KMS-11 (cell line): ENCODE results near the gene SARS1.

ENCODE experiments used
- H2AFZ ChIP-seq: fragments of 200-600 bp; sonication (generic); 2 replicates; pipeline ENCODE4 v1.6.1; 2016; ENCODE audit warnings: antibody characterized with exemption, mixed run types, low read depth
- H3K27ac ChIP-seq: fragments of 200-600 bp; sonication (generic); 2 replicates; pipeline ENCODE4 v1.6.1; 2016; ENCODE audit warnings: mild to moderate bottlenecking, mixed run types
- H3K27me3 ChIP-seq: fragments of 200-600 bp; sonication (generic); 2 replicates; pipeline ENCODE4 v1.6.1; 2017; ENCODE audit warnings: mild to moderate bottlenecking, low read depth, mixed run types, moderate library complexity; ENCODE audit not compliant: insufficient read depth
- H3K36me3 ChIP-seq: fragments of 200-600 bp; sonication (generic); 2 replicates; pipeline ENCODE4 v1.6.1; 2017; ENCODE audit warnings: mild to moderate bottlenecking, mixed run types; ENCODE audit not compliant: insufficient read depth
- H3K4me1 ChIP-seq: fragments of 200-600 bp; sonication (generic); 2 replicates; pipeline ENCODE4 v1.6.1; 2016; ENCODE audit warnings: mild to moderate bottlenecking, low read depth, mixed run types; ENCODE audit not compliant: poor library complexity, severe bottlenecking
- H3K4me2 ChIP-seq: fragments of 200-600 bp; sonication (generic); 2 replicates; pipeline ENCODE4 v1.7.0; 2016; ENCODE audit warnings: mild to moderate bottlenecking, mixed run types
- H3K4me3 ChIP-seq: fragments of 200-600 bp; sonication (generic); IDR thresholded peaks from 2 replicates; pipeline ENCODE4 v1.6.1; 2017; ENCODE audit warnings: low read depth, low read length, mixed read lengths; ENCODE audit not compliant: insufficient read depth
- H3K79me2 ChIP-seq: fragments of 200-600 bp; sonication (generic); 2 replicates; pipeline ENCODE4 v1.6.1; 2016; ENCODE audit warnings: low read depth, mixed run types; ENCODE audit not compliant: insufficient read depth
- H3K9ac ChIP-seq: fragments of 200-600 bp; sonication (generic); 2 replicates; pipeline ENCODE4 v1.6.1; 2016; ENCODE audit warnings: mild to moderate bottlenecking, mixed run types
- H4K20me1 ChIP-seq: fragments of 200-600 bp; sonication (generic); 2 replicates; pipeline ENCODE4 v1.6.1; 2016; ENCODE audit warnings: mild to moderate bottlenecking, mixed run types; ENCODE audit not compliant: insufficient read depth
- TF ChIP-seq, protein P1 (sequence below): fragments of 200-600 bp; sonication (generic); conservative IDR thresholded peaks from 2 replicates; pipeline ENCODE4 v1.6.1; 2017; ENCODE audit warnings: low read depth, mild to moderate bottlenecking, antibody characterized with exemption, low read length, moderate library complexity, mixed read lengths

The SARS1 gene

DNA sequence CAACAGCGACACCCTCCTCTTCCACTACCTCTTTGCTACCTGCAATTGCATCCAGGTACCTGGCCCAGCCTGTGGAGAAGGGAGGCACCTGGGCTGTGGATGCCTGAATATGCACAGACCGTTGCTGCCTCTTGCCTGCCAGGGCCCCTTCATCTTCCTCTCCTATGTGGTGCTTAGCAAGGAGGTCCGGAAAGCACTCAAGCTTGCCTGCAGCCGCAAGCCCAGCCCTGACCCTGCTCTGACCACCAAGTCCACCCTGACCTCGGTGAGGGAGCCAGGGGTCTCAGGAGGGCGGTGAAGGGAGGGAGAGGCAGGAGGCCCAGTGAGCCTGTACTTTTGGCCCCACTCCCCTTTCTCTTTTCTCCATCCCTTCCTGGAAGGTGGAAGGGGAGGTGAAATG is 57.7 kb downstream of the SARS1 start:
- Histone ChIP-seq H3K36me3 (no peaks in the 10 kb centered on the region), H3K4me1 (peaks cover 2% of the 10 kb centered on the region)

DNA sequence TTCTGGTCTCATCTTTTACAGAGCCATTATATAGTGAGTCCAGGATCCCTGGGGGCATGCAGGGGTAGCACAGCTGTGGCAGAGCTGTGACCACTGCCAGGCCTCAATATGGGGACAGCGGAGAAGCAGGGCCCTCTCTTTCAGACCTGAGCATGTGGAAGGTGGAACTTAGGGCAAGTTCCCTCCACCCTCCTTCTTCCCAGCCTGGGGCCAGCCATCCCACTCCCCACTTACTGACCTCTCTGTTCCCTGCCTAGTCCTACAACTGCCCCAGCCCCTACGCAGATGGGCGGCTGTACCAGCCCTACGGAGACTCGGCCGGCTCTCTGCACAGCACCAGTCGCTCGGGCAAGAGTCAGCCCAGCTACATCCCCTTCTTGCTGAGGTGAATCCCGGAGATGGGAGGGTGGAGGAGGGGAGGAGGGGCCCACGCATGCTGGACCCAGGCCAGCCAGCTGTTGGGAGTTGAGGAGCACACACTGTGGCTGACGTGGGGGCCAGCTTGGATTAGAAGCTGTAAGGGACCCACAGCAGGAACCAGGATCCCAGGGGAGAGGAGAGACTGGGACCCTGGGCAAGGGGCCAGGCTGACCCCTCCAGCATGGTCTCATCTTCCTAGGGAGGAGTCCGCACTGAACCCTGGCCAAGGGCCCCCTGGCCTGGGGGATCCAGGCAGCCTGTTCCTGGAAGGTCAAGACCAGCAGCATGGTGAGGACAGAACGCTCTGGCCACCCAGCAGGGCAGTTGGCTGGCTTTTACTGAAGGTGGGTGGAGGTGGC is 58.5 kb downstream of the SARS1 start:
- TF ChIP-seq, protein P1, sequence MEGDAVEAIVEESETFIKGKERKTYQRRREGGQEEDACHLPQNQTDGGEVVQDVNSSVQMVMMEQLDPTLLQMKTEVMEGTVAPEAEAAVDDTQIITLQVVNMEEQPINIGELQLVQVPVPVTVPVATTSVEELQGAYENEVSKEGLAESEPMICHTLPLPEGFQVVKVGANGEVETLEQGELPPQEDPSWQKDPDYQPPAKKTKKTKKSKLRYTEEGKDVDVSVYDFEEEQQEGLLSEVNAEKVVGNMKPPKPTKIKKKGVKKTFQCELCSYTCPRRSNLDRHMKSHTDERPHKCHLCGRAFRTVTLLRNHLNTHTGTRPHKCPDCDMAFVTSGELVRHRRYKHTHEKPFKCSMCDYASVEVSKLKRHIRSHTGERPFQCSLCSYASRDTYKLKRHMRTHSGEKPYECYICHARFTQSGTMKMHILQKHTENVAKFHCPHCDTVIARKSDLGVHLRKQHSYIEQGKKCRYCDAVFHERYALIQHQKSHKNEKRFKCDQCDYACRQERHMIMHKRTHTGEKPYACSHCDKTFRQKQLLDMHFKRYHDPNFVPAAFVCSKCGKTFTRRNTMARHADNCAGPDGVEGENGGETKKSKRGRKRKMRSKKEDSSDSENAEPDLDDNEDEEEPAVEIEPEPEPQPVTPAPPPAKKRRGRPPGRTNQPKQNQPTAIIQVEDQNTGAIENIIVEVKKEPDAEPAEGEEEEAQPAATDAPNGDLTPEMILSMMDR: no peak
- Histone ChIP-seq H2AFZ (no peak overlapping the region), H3K79me2 (no peaks in the 10 kb centered on the region), H3K4me2 (no peak overlapping the region), H3K27me3 (no peaks in the 10 kb centered on the region), H3K4me3 (no peak overlapping the region), H3K27ac (no peak overlapping the region), H3K9ac (no peak overlapping the region), H3K4me1 (peaks cover 10% of the 10 kb centered on the region), H4K20me1 (no peaks in the 10 kb centered on the region), H3K36me3 (no peaks in the 10 kb centered on the region)

More for the DNA sequence above, 57.7 kb downstream of the SARS1 start:
- no peaks in the 10 kb centered on the region for H3K27me3 ChIP-seq
- H3K27ac ChIP-seq: no peak overlapping the region
- no peak overlapping the region for H3K9ac ChIP-seq
- TF ChIP-seq, protein P1: no peak
- no peak overlapping the region for H2AFZ ChIP-seq
- no peaks in the 10 kb centered on the region for H4K20me1 ChIP-seq
- no peak overlapping the region for H3K4me2 ChIP-seq
- no peak overlapping the region for H3K4me3 ChIP-seq
- no peaks in the 10 kb centered on the region for H3K79me2 ChIP-seq

DNA sequence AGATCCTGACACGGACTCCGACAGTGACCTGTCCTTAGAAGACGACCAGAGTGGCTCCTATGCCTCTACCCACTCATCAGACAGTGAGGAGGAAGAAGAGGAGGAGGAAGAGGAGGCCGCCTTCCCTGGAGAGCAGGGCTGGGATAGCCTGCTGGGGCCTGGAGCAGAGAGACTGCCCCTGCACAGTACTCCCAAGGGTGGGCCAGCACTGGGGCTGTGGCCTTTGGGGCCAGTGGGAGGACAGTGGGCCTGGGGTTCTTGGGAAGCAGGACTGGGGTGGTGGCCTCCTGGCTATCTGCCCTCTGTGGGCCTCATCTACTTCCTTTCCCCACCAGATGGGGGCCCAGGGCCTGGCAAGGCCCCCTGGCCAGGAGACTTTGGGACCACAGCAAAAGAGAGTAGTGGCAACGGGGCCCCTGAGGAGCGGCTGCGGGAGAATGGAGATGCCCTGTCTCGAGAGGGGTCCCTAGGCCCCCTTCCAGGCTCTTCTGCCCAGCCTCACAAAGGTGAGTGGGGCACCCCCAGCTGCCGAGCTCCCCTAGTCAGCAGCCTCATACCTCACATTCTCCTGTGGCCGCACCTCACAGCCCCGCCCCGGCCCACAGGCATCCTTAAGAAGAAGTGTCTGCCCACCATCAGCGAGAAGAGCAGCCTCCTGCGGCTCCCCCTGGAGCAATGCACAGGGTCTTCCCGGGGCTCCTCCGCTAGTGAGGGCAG is 59.3 kb downstream of the SARS1 start:
- Histone ChIP-seq H3K79me2 (no peaks in the 10 kb centered on the region), H3K36me3 (no peaks in the 10 kb centered on the region), H2AFZ (no peak overlapping the region), H3K9ac (no peak overlapping the region), H3K27me3 (no peaks in the 10 kb centered on the region), H3K4me3 (no peak overlapping the region), H3K27ac (no peak overlapping the region), H3K4me2 (no peak overlapping the region), H3K4me1 (peaks cover 17% of the 10 kb centered on the region), H4K20me1 (no peaks in the 10 kb centered on the region)
- TF ChIP-seq, protein P1: no peak

DNA sequence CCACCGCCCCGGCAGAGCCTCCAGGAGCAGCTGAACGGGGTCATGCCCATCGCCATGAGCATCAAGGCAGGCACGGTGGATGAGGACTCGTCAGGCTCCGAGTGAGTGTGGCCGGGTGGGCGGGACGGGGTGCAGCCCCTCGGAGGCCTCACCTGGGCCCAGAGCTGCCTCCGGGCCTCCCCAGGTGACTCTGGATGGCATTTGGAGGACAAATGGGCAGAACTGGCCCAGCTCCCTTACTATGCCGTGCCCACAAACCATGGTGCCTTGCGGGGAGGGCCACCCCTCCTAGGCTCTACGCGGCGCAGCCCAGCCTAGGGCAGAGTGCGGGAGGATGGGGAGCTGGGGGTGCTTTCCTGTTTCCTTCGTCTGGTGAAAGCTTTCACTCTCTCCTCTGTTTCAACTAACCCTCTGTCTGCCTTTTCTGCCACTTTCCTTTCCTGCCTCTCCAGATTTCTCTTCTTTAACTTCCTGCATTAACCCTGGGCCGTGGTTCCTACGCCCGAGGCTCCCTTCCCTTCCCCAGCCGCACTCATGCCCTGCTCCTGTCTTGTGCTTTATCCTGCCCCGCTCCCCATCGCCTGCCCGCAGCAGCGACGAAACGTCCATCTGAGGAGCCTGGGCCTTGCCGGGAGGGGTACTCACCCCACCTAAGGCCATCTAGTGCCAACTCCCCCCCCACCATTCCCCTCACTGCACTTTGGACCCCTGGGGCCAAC is 60.0 kb downstream of the SARS1 start:
- Histone ChIP-seq H4K20me1 (no peaks in the 10 kb centered on the region), H3K4me3 (no peak overlapping the region), H3K27me3 (no peaks in the 10 kb centered on the region), H3K4me2 (no peak overlapping the region), H3K4me1 (peaks cover 20% of the 10 kb centered on the region), H3K79me2 (no peaks in the 10 kb centered on the region), H2AFZ (no peak overlapping the region), H3K9ac (no peak overlapping the region), H3K36me3 (no peaks in the 10 kb centered on the region), H3K27ac (no peak overlapping the region)
- TF ChIP-seq, protein P1: no peak
